Bronchial epithelial cell (primary cell): ENCODE data around the gene MCF2L2. TPM values are rescaled to one million over a fixed set of nuclear protein-coding genes. Genes with fewer than 3 reads are reported as not detected.

Experiments
- DNase-seq: peaks from one replicate; pipeline ENCODE4 v3.0.0-alpha.2; 2010; ENCODE audit warnings: low read depth
- FAIRE-seq: peaks from 2 replicates; lab custom pipeline; 2011; peaks lifted over from hg19 to GRCh38; lab: Jason Lieb, UNC
- H3K27me3 ChIP-seq: 2 replicates; pipeline ENCODE4 v1.5.1; 2011; ENCODE audit warnings: low read length; ENCODE audit not compliant: control insufficient read depth, insufficient read depth
- H3K36me3 ChIP-seq: 2 replicates; pipeline ENCODE4 v1.5.1; 2011; ENCODE audit warnings: low read length; ENCODE audit not compliant: control insufficient read depth, insufficient read depth
- H3K4me3 ChIP-seq: 2 replicates; pipeline ENCODE4 v1.5.1; 2011; ENCODE audit warnings: mild to moderate bottlenecking, low read depth, low read length, control low read depth
- CTCF ChIP-seq: IDR thresholded peaks from 2 replicates; pipeline ENCODE4 v1.5.1; 2011; ENCODE audit warnings: mild to moderate bottlenecking, moderate library complexity, low read length, control low read depth, inconsistent platforms; ENCODE audit not compliant: insufficient read depth, severe bottlenecking
- total RNA-seq: library from RNA; depleted of rRNA; stranded (reverse); fragments of >200 nt; gene quantifications from 2 replicates; pipeline ENCODE4 v1.2.1, GENCODE V29; 2014

The MCF2L2 gene
- total RNA-seq, 1 donor from 2014 or later: 0.26 TPM

- FAIRE-seq (no peak), DNase-seq (no peak)
- no peak for TF ChIP-seq CTCF
- Histone ChIP-seq H3K4me3 (no peak overlapping the region), H3K36me3 (no peaks in the 10 kb centered on the region), H3K27me3 (no peaks in the 10 kb centered on the region)
Measured at GRCh38 chr3:183203670-183204069, 224.7 kb downstream of the MCF2L2 start.

GRCh38 chr3:183202004-183202722 lies 226.3 kb downstream of the MCF2L2 start:
- Histone ChIP-seq H3K27me3 (no peaks in the 10 kb centered on the region), H3K4me3 (no peak overlapping the region), H3K36me3 (no peaks in the 10 kb centered on the region)
- no peak for TF ChIP-seq CTCF
- FAIRE-seq (no peak), DNase-seq (peak; percentile 29)

- no peak for TF ChIP-seq CTCF
- DNase-seq (no peak), FAIRE-seq (no peak)
- no peaks in the 10 kb centered on the region for H3K27me3 ChIP-seq
- H3K4me3 ChIP-seq: no peak overlapping the region
- no peaks in the 10 kb centered on the region for H3K36me3 ChIP-seq
Measured at GRCh38 chr3:183198939-183199338, 229.5 kb downstream of the MCF2L2 start.

- DNase-seq: no peak
- FAIRE-seq: no peak
- no peak for TF ChIP-seq CTCF
Measured at GRCh38 chr3:183197734-183198133, 230.7 kb downstream of the MCF2L2 start.

GRCh38 chr3:183195266-183195665 lies 233.2 kb downstream of the MCF2L2 start:
- no peaks in the 10 kb centered on the region for H3K27me3 ChIP-seq
- H3K36me3 ChIP-seq: no peaks in the 10 kb centered on the region
- FAIRE-seq (no peak), DNase-seq (no peak)
- H3K4me3 ChIP-seq: no peak overlapping the region
- TF ChIP-seq CTCF: no peak

More at GRCh38 chr3:183197734-183198133, 230.7 kb downstream of the MCF2L2 start:
- Histone ChIP-seq H3K27me3 (no peaks in the 10 kb centered on the region), H3K36me3 (no peaks in the 10 kb centered on the region), H3K4me3 (no peak overlapping the region)
